ENCODE results near the gene KRT4.

The KRT4 gene

DNA sequence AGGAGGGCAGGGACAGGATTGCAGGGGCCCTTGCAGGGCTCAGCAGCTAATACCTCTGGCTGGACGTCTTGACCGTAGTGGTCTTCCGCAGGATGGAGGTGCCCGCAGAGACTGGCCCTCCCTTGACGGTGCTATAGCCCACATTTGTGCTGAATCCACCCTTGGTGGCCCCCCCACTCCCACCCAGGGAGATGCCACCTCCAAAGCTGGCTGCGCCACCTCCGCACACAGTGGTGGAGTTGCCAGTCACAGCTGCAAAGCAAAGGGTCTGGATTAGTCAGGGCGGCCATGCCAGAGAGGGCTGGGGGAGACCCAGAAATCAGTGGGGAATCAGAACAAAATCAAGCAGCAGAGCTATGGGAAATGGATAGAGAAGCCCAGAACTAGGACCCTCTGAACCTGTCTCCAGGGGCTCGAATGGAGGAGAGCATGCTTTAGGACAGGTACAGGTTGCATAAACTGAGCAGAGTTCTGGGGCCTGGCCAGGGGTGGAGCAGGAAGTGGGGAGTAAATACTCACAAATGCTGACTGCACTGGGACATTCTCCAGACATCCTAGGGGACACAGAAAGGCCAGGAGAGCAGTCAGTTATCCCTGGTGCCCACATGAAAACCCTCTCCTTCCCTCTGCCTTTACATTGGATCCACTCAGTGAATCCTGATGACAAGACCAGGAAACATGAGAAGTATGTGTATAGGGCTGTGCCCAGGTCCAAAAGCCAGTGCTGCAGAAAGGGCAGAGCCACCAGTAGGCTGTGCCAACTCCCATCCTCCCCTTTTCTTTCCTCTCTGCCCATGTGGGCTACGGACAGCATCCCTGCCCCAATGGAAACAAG, 8.1 kb upstream of the KRT4 start:
- no peak for DNase-seq

DNA sequence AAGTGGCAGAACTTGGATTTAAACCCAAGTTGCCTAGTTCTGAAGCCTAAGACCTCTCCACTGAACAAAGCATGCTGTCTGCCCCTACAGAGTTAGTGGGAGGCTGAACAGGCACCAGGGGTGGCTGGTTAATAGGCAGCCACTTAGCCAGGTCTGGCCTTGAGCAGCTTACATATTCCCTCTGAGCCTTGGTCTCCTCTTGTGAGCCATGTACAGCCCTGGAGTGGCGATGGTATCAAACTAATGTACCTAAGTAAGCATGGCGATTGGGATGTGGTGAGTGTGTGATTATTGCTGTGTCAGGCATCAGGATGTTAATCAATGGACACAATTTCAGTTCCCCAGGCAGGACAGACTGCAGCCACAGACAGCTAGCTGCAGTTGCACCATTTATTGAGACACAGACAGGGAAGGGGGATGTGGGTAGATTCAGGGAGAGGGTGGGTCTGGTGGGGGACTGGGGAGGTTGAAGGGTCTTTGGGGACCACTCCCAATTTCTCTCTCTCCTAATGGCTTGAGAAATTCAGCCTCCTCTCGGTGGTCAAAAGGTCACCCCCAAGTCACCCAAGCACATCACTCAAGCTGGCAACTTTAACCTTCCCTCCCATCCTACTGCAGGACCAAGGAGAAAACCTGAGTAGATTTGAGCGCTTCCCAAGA, 7.3 kb upstream of the KRT4 start:
- no peak for DNase-seq

DNA sequence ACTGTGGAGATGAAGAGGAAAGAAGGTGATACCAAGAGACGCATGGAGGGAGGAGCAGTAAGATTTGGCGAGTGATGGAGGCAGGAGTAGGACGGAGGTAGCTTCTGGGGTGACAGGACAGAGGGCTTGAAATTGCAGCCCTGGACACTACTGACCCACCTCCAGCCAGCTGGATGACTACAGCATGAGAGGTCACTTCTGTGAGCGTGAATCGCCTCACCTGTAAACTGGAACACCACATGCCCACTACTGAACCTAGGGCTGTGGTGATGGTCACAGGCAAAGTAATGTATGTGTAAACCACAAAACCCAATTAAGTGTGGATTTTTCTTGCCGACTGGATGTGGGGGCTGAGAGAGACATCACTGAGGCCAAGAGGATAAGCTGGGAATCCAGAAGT, 6.6 kb upstream of the KRT4 start:
- no peak for DNase-seq

DNA sequence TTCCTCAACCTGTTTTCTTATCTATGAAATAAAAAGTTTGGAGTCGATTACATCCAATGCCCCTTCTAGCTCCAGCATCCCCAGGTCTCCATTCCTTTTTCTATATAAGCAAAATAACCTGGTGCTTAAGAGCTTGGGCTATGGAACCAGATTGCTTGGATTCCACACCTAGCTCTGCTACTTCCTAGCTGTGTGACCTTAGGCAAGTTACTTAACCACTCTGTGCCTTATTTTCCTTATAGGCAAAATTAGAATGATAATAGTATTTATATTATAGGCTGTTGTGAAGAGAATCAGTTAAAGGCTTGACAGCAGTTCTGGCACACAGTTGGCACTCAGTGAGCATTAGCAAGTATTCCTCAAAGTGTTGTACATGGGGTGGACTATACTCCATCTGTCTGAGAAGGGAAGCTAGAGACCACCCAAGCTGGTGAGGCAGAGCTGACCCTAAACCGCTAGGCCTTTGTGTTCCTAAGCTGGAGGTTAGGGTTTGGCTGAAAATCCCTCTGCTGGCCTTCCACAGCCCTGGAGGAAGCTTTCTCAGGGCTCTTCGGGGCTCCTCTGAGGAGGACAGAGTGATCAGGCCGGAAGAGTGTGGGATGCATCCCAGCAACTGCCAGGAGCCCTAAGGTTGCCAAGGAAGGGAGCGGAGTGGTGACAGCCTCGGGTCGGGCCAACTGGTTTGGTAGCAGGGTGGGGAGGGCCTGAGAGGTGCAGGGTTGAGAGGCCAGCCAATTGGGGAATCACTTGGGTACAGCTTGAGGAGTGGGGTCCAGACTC, 6.0 kb upstream of the KRT4 start:
- no peak for DNase-seq

DNA sequence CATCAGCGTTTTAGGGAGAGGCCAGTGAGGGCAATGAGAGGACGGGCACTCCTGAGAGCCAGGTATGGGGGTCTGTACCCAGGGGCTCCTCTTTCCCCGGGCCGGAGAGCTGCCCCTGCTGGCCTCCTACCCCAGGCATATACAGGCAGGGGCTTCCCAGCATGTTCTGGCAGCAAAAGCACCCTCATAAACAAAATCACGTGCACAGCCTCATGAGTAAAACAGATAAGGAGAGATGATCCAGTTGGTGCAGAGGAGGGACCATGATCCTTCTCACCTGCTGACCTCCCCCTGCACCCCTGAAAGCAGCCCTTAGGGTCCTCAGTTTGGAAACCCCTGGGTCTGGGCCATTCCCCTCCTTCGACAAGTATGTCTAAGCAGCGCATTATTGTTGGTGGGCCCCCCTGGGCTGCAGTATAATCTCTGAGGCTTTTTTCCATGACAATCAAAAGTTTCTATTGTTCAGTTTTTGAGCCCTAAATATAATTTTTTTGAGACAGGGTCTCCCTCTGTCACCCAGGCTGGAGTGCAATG, 5.0 kb upstream of the KRT4 start:
- DNase-seq = no peak

DNA sequence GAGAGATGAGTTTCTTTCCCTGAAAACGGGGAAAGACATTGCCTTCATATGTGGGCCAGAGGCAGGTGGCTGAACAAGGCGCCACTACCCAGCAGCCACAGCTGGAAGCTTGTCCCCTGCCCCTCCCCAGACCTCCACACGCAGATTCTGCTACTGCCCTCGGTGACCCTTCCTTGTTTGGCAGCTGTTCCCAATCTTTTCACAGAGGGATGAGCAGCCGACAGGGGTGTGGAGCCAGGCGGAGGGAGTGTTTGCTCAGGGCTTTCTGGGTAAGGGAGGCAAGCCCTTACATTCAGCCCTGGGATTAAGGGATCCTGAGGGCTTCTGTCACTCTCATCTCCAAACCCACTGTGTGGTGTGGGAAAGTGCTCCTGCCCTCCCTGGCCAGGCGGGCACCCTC, 4.5 kb upstream of the KRT4 start:
- no peak for DNase-seq

DNA sequence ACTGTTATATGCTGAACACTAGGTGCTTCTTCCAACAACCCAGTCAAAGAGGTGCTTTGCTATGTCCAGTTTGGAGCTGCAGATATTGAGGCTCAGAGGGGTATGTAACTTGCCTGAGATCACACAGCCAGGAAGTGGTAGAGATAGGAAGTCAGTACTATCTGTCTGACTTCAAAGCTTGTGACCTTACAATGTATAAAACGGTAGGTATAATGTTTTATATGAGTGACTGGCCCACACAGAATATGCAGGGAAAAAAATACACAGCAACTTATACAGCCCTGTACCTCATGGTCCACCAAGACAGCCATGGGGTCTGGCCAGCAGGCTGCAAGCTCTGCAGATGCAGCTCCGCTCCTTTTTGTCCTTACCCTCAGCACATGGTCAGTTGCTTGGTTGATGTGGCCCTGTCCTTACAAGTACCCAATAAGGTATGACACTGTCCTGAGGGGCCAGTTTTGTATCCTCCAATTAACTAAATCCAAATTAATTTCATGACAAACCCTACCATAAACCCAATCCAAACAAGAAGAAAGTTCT, 3.9 kb upstream of the KRT4 start:
- no peak for DNase-seq

DNA sequence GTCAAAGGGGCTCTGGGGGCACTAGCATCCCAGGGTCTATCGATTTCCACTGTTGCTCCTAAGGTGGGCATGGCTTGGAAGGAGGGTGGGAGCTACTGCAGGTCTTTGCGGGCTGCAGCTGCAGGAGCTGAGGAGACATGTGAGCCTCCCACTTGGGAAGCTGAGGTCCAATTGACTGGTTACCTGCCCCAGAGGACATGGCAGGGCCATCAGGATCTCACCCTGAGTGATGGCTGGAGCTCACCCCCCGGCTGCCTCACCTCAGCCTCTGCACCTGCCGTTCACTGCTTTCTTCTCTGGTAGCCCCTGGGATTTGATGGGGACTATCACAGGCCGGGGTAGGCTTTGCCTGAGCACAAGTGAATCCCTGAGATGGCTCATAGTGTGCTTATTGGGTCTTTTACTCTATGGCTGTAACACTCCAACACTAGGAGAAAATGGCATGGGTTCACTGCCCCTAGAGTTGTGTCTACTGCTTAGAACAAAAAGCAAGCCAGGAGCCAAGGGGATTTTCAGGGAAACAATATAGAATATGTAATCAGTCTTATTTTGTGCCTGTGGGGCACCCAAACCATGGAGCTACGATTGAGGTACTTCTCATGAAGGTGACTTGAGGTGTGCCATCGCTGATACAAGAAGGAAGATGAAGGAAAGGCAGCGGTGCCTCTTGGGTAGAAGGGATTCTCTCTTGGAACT, 3.2 kb upstream of the KRT4 start:
- DNase-seq = no peak

DNA sequence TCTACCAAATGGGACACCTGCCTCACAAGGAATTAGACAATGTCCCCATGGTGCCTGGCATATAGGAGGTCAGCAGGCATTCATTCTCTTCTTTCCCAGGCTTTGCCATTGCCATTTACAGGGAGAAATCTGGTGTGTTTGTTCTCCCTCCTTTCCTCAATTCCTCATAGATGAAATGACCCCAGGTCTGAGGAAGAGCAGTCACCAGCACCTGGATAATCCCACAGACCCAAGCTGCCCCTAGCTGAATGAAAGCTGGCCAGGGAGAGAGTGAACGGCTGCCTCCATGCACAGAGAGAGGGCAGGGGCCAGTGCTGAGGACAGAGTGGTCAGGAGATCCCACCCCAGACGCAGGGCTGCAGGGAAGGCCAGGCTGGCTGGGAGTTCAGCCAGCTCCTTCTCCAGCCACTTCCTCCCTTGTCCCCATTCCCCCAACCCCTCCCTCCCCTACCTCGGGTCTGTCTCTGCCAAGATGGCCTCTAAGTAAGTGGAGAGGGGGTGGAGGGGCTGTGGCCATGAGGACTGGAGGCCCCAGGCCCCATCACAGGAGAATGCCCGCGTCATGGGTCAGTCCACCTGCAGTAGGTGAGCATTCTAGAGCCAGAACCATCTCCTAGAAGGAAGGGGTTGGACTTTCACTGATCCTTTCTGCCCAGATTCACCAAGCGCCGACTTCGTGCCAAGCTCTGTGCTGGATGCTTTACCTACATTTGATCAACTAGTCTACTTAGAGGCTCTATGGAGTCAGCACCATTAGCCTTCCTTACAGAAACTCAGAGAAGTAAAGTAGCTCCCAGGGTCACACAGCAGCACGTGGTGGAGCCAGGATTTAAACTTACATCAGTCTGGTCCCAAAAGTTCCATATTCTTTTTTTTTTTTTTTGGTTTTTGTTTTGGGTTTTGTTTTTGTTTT, 2.0 kb upstream of the KRT4 start:
- DNase-seq = no peak

DNA sequence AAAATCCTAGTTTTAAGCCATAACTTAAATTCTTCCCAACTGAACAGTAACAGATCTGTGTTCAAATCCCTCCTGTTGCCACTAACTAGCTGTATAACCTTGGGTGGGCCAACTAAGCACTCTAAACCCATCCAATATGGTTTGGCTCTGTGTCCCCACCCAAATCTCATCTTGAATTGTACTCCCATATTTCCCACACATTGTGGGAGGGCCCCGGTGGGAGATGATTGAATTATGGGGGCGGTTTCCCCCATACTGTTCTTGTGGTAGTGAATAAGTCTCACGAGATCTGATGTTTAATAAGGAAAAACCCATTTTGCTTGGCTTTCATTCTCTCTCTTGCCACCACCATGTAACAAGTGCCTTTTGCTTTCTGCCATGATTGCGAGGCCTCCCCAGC, 1.2 kb upstream of the KRT4 start:
- no peak for DNase-seq

DNA sequence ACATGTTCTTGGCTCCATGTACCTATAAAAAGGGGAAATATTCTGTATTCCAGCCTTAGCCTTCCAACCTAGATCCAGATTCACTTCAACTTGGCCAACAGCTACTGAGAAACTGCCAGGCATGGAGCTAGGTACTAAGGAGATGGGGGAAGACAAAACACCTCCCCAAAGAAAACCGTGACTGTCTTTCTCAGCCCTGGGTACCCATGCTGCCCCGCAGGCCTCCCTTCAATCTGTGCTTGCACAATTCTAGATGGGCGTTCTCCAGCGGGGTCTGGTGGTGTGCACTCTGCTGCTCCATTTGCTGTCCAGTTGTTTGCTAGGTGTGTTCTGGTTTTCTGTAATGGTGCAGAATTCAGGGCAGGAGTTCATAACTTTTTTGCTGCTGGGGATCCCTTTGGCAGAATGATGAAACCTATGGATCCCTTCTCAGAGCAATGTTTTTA, 817 bp upstream of the KRT4 start:
- no peak for DNase-seq

DNA sequence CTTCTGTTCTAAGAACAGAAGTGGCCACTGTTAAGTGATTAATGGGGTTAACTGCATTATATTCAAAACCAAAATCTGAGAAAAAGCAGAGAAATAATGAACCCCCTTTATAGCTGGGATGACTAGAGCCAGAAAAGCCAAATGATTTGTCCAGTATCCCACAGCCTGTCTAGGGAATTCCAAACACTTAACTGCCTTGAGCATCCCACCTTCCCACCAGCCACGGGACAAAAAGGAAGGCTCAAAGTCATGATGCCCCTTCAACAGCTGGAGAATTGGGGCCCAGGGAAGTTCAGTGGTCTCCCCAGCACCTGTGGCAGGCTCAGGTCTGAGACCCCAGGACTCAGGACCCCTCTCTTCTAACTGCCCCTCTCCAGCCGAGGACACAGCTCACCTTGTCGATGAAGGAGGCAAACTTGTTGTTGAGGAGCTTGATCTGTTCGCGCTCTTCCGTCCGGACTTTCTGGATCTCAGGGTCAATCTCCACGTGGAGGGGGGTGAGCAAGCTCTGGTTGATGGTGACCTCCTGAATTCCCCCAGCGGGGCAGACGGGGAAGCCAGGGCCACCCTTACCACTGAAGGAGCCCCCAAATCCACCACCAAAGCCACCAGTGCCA, 605 bp downstream of the KRT4 start:
- DNase-seq = no peak

DNA sequence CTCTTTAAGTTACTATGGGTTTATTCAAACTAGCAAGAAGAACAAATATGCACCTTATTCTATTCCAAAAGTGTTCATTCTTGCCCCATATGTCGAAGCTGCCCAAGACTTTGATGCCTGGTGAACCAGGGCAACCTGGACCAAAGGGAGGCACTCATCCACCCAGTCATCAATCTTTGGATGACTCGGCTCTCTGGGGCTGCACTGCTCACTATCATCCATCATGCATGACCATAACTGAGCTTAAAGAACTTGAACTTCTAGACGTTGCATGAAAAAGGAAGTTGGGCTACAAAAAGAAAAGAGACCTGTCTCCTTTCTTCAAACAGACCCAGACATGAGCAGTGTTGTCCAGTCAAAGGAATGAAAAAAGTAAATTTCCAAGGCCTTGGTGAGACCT, 1.2 kb downstream of the KRT4 start:
- DNase-seq = no peak

DNA sequence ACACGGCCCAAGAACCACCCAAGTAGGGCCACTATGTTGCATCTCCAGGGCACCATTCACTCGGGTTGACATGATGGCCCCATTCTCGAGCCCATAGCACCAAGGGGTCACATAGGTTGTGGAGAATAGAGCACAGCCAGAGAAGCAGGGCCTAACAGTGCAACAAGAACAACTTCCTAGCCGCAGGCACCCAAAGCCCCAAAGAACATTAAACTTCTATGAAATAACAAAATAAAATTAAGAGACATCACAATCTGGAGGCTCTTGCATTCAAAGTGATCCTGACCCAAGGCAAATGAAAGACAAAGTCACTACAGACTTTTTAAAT, 1.9 kb downstream of the KRT4 start:
- DNase-seq = no peak

DNA sequence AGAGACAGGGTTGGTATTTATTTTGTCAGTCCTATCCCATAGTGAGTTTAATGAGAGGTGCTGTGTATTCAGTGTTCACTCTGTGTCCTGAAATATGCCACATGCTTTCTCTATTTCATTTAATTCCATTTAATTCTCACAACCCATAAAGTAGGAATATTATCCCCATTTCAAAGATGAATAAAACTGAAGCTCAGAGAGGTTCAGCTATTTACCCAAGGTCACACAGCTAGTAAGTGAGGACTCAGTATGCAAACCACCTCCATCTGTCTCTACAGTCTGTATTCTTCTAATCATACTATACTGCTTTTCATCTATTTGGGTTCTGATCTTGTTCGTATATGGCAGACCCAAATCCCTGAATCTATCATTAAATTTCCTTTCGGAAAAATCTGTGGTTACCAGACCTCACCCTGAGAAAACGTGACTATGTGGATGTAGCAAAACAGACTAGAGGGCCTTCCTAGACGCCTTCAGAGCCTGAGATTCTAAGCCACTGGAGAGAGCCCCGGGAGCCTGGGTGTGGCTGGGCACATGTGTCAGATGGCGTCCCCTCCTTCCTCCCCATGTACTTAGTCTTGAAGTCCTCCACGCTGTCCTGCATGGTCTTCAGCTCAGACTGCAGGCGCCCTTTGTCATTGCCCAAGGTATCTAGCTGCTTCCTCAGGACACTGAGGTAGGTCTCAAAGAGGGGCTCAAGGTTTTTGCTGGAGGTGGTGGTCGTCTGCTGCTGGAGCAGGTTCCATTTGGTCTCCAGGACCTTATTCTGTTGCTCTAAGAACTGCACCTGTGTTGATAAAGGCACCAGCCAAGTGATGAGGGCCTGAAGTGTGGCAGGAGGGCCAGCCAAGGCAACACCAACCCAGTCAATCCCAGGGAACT, 2.5 kb downstream of the KRT4 start:
- no peak for DNase-seq

DNA sequence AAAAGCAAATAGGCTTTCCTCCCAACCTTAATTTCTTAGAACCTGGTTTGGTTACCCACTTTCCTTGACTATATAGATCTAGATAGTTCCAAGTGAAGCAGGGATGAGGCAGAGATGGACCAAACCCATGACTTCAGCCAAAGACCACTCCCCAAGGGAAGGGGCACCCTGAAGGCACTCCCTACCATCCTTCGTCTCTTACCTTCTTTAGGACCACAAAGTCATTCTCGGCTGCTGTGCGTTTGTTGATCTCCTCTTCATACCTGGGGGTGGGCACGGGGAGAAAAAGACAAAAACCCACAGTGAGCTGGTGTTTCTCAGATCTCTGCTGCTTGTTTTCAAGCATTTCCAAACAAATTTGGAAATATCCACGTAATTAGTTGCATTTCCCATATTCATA, 3.4 kb downstream of the KRT4 start:
- no peak for DNase-seq

DNA sequence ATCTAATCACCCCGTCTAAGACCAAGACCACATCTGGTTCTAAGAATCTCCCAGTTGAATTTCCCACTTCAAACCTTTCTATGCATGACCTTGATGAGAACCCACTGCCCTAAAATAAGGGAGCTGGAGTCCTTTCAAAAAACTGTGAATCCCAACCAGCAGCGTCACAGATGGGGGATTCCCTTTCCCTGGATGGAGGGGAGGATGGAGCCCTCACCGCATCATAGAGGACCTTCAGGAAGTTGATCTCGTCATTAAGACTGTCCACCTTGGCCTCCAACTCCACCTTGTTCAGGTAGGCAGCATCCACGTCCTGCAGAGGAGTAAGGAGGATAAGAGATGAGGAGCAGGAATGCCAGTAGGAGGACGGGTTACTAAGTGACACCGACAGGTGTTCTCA, 4.8 kb downstream of the KRT4 start:
- DNase-seq = no peak

DNA sequence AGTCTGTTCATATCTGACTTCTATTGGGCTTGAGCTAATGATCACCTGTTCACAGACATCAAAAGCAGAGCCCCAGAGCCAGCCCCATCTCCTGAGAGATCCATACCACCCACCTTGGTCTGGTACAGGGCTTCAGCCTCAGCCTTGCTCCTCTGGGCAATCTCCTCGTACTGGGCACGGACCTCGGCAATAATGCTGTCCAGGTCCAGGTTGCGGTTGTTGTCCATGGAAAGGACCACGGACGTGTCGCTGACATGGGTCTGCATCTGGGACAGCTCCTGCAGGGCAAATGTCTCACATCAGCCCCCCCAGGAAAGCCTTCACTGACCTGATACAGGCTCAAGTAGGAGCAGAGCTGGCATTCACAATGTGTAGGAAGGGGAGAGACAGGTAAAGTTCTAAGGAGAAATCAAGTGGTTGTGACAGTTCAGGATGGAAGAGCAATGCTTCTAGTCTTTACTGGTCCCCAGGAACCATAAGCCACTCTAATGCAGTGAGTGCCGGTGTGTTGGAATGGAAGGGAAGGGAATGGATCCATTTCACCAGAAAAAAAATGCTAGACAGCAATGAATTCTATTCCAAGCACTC, 5.2 kb downstream of the KRT4 start:
- no peak for DNase-seq

DNA sequence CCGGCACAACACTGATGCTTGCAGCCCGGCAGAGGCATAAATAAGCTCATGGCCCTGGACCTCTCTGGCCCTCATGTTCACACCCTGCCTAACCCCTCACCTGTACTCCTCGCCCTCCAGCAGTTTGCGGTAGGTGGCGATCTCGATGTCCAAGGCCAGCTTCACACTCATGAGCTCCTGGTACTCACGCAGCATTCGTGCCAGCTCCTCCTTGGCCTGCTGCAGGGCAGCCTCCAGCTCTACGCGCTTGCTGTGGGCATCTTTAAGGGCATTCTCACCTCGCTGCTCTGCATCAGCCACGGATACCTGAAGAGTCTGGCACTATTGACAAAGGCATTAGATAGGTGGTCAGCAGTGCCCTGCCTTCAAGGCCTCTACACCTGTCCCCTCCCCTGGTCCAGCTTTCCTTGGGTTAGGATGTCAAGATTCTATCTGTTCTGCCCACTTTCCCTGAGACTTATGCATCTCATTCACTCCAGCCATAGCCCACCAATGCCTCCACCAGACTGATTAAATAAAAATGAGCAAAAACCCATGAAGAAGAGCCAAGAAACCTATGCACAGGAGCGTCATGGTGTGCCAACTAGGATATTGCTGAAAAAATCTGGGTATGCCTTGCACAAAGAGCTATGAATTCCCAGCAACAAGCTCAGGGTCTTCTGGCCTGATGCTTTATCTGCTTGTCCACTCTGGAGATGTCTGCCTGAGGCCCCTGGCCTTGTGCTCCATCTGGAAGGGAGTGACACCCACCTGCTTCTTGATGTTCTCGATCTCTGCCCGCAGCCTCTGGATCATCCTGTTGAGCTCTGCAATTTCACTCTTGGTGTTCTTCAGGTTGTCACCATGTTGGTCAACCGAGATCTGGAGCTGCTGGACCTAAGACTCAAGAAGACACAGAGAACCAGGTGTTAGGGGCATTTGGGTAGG, 6.1 kb downstream of the KRT4 start:
- no peak for DNase-seq
